Measurements from ENCODE around the gene NUDT2. TPM values are rescaled to one million over a fixed set of nuclear protein-coding genes. Genes with fewer than 3 reads are reported as not detected.

Gene NUDT2
- total and polyA plus RNA-seq, 12 donors, result 14.4 to 28.9 (median 18.4) TPM

GRCh38 chr9:34321451-34321850 is 7.9 kb upstream of the NUDT2 start:
- Histone ChIP-seq H3K27me3 (no peaks in the 10 kb centered on the region), H3K4me3 (no peak overlapping the region), H3K9me3 (no peaks in the 10 kb centered on the region), H3K4me1 (peaks cover 0 to 8% (median 0%) of the 10 kb centered on the region in 9 donors), H3K27ac (no peak overlapping the region), H3K36me3 (no peaks in the 10 kb centered on the region)
- DNase-seq (no peak), ATAC-seq (no peak)
- intact Hi-C loops (cut with DNase I), result no loop called here
- WGBS, 2 donors, result 94 to 96% methylated on average over 6 to 7 of the region's 7 CpGs
- no peak for TF ChIP-seq CTCF (IDR thresholded peaks at IDR 0.05)

GRCh38 chr9:34322899-34323591 is 6.3 kb upstream of the NUDT2 start:
- TF ChIP-seq CTCF (IDR thresholded peaks at IDR 0.05), result no peak
- no peak for DNase-seq

GRCh38 chr9:34326690-34327089 is 2.7 kb upstream of the NUDT2 start:
- Histone ChIP-seq H3K27ac (no peak overlapping the region), H3K9me3 (no peaks in the 10 kb centered on the region), H3K27me3 (no peaks in the 10 kb centered on the region), H3K4me3 (no peak overlapping the region), H3K4me1 (peaks cover 0 to 29% (median 21%) of the 10 kb centered on the region in 9 donors), H3K36me3 (no peaks in the 10 kb centered on the region)
- 72 to 77% methylated on average over 1 of the region's 1 CpG for WGBS, 2 donors
- intact Hi-C loops (cut with DNase I), result no loop called here
- DNase-seq (no peak), ATAC-seq (no peak)
- no peak for TF ChIP-seq CTCF (IDR thresholded peaks at IDR 0.05)

More at GRCh38 chr9:34322899-34323591, 6.3 kb upstream of the NUDT2 start:
- WGBS, 2 donors, result 53 to 57% methylated on average over 2 of the region's 2 CpGs
- no peaks in the 10 kb centered on the region for H3K27me3 ChIP-seq
- no peaks in the 10 kb centered on the region for H3K9me3 ChIP-seq
- no peak for ATAC-seq
- no peaks in the 10 kb centered on the region for H3K36me3 ChIP-seq
- H3K4me3 ChIP-seq, result no peak overlapping the region
- intact Hi-C loops (cut with DNase I), result no loop called here
- peaks cover 0 to 9% (median 2%) of the 10 kb centered on the region in 9 donors for H3K4me1 ChIP-seq
- no peak overlapping the region for H3K27ac ChIP-seq

GRCh38 chr9:34328500-34328986 is 826 bp upstream of the NUDT2 start:
- H3K36me3 ChIP-seq, result no peaks in the 10 kb centered on the region
- no peak for ATAC-seq

More at GRCh38 chr9:34328500-34328986, 826 bp upstream of the NUDT2 start:
- peak overlapping the region in 9 of 10 donors; percentile 8 to 97 (median 51) for H3K27ac ChIP-seq
- 1 to 3% methylated on average over 11 of the region's 11 CpGs for WGBS, 2 donors
- no peaks in the 10 kb centered on the region for H3K27me3 ChIP-seq
- no peak for TF ChIP-seq CTCF (IDR thresholded peaks at IDR 0.05)
- DNase-seq, result no peak
- peak overlapping the region; percentile 29 to 93 (median 78) for H3K4me3 ChIP-seq
- H3K9me3 ChIP-seq, result no peaks in the 10 kb centered on the region
- H3K4me1 ChIP-seq, result peaks cover 0 to 37% (median 25%) of the 10 kb centered on the region in 9 donors
- intact Hi-C loops (cut with DNase I), result no loop called here

Data from heart right ventricle (tissue), 16 donors.